ENCODE measurements around the gene ACAT2.

The ACAT2 gene

GRCh38 chr6:159756508-159756907 lies 5.3 kb upstream of the ACAT2 start:
- H3K27ac ChIP-seq (ENCODE audit: low read depth, low read length) = no peak overlapping the region
- H3K9me3 ChIP-seq (ENCODE audit: control insufficient read depth, insufficient read depth, low read length) = no peaks in the 10 kb centered on the region
- H3F3A ChIP-seq (ENCODE audit: control insufficient read depth, insufficient read depth) = peaks cover 78% of the 10 kb centered on the region
- peaks cover 18% of the 10 kb centered on the region for H3K4me1 ChIP-seq (ENCODE audit: control insufficient read depth, low read length)
- H3K4me2 ChIP-seq (ENCODE audit: low read length) = no peak overlapping the region
- no peaks in the 10 kb centered on the region for H3K27me3 ChIP-seq (ENCODE audit: control insufficient read depth, low read length)
- H3K79me2 ChIP-seq (ENCODE audit: control insufficient read depth, low read length) = peaks cover 37% of the 10 kb centered on the region
- no peaks in the 10 kb centered on the region for H3K9me2 ChIP-seq (replicated peaks; ENCODE audit: control insufficient read depth, low read length)
- H3K4me3 ChIP-seq (ENCODE audit: low read length) = no peak overlapping the region
- peaks cover 84% of the 10 kb centered on the region for H3K36me3 ChIP-seq (ENCODE audit: control insufficient read depth, low read length)
- TF ChIP-seq EZH2phosphoT487 (IDR thresholded peaks at IDR 0.05; ENCODE audit: borderline replicate concordance, low read length) (no peak), CTCF (IDR thresholded peaks at IDR 0.05; ENCODE audit: low read depth, low read length, poor library complexity, severe bottlenecking) (no peak)
- H4K20me1 ChIP-seq (ENCODE audit: control insufficient read depth, insufficient read depth, low read depth, low read length) = no peaks in the 10 kb centered on the region; the same call in 1 of the 2 replicates

DNA sequence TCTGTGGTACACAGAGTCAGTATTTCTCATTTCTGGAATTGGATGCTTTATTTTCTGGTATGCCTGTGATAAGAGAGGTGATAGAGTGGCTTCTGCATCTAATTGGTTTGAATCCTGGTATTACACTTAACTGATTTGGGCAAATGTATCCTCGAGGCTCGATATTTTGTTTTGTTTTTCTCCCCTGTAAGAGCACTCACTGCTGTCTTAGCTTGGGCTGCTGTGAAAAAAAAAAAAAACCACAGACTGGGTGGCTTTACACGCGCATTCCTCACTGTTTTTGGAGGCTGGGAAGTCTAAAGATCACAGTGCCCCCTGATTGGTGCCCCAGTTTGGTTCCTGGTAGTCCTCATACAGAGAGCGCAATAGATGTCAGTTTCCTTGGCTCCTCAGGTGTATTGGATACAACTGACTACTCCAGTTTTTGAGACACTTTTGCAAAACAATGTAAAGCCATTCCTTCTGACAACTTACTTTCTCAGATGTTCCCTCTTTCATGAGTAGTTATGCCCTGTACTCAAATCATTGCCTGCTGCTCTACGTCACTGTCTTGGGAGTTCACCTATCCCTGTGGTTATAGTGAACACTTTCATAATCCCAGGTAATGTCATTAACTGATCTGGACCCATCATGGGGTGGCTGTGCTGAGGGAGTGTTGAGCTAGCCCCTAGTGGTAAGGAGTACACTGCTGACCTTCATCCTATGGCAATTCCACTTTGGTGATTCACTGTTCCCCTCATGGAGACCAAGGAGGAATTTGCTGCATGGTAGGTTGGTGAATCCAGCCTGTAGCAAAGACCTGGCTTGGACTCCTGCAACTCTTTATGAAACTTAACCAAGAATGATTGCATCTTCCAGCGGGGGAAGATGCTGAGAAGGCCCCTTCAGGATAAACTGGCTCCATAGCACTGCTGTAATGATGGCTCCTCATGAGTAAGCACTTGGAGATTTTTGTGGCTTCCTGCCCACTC lies 3.5 kb upstream of the ACAT2 start:
- H3K4me3 ChIP-seq (ENCODE audit: low read length) = no peak overlapping the region
- H3F3A ChIP-seq (ENCODE audit: control insufficient read depth, insufficient read depth) = peaks cover 68% of the 10 kb centered on the region
- H3K27me3 ChIP-seq (ENCODE audit: control insufficient read depth, low read length) = no peaks in the 10 kb centered on the region
- no peaks in the 10 kb centered on the region; the same call in 1 of the 2 replicates for H4K20me1 ChIP-seq (ENCODE audit: control insufficient read depth, insufficient read depth, low read depth, low read length)
- H3K9me2 ChIP-seq (replicated peaks; ENCODE audit: control insufficient read depth, low read length) = no peaks in the 10 kb centered on the region
- no peak overlapping the region for H3K27ac ChIP-seq (ENCODE audit: low read depth, low read length)
- peaks cover 80% of the 10 kb centered on the region for H3K36me3 ChIP-seq (ENCODE audit: control insufficient read depth, low read length)
- peaks cover 26% of the 10 kb centered on the region for H3K4me1 ChIP-seq (ENCODE audit: control insufficient read depth, low read length)
- no peak for TF ChIP-seq EZH2phosphoT487 (IDR thresholded peaks at IDR 0.05; ENCODE audit: borderline replicate concordance, low read length)
- peak; percentile 22 for TF ChIP-seq CTCF (IDR thresholded peaks at IDR 0.05; ENCODE audit: low read depth, low read length, poor library complexity, severe bottlenecking)
- H3K79me2 ChIP-seq (ENCODE audit: control insufficient read depth, low read length) = peaks cover 40% of the 10 kb centered on the region
- no peak overlapping the region for H3K4me2 ChIP-seq (ENCODE audit: low read length)
- no peaks in the 10 kb centered on the region for H3K9me3 ChIP-seq (ENCODE audit: control insufficient read depth, insufficient read depth, low read length)

DNA sequence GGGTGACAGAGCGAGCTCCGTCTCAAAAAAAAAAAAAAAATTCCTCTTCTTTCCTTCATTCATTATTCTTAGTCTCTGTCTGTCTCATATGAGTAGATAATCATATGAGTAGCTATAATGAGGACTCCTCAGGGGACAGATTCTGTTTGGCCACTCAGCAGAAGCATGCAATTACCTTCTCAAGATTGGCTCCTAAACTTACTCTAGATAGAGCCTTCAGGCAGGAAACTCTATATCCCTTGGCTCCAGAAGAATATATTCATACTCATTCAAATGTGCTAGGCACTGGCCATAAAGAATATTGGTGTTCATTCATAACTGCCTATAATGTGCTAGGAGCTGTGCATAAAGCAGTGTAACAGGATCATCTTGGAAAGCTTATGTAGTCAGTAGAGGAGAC lies 2.2 kb upstream of the ACAT2 start:
- TF ChIP-seq EZH2phosphoT487 (IDR thresholded peaks at IDR 0.05; ENCODE audit: borderline replicate concordance, low read length) (no peak), CTCF (IDR thresholded peaks at IDR 0.05; ENCODE audit: low read depth, low read length, poor library complexity, severe bottlenecking) (no peak)
- H3K4me2 ChIP-seq (ENCODE audit: low read length) = 0 out of 2 replicates have a peak overlapping the region, but pooled peaks have one; percentile 22
- H3K9me2 ChIP-seq (replicated peaks; ENCODE audit: control insufficient read depth, low read length) = no peaks in the 10 kb centered on the region
- peaks cover 77% of the 10 kb centered on the region for H3K36me3 ChIP-seq (ENCODE audit: control insufficient read depth, low read length)
- H3K4me3 ChIP-seq (ENCODE audit: low read length) = no peak overlapping the region
- no peaks in the 10 kb centered on the region for H3K27me3 ChIP-seq (ENCODE audit: control insufficient read depth, low read length)
- peaks cover 55% of the 10 kb centered on the region for H3F3A ChIP-seq (ENCODE audit: control insufficient read depth, insufficient read depth)
- H3K4me1 ChIP-seq (ENCODE audit: control insufficient read depth, low read length) = peaks cover 33% of the 10 kb centered on the region
- no peaks in the 10 kb centered on the region for H3K9me3 ChIP-seq (ENCODE audit: control insufficient read depth, insufficient read depth, low read length)
- H4K20me1 ChIP-seq (ENCODE audit: control insufficient read depth, insufficient read depth, low read depth, low read length) = no peaks in the 10 kb centered on the region
- peaks cover 41% of the 10 kb centered on the region for H3K79me2 ChIP-seq (ENCODE audit: control insufficient read depth, low read length)
- H3K27ac ChIP-seq (ENCODE audit: low read depth, low read length) = peak overlapping the region; percentile 48

Measured in DOHH2 (cell line).